ENCODE measurements around the gene WDR36.

DNA sequence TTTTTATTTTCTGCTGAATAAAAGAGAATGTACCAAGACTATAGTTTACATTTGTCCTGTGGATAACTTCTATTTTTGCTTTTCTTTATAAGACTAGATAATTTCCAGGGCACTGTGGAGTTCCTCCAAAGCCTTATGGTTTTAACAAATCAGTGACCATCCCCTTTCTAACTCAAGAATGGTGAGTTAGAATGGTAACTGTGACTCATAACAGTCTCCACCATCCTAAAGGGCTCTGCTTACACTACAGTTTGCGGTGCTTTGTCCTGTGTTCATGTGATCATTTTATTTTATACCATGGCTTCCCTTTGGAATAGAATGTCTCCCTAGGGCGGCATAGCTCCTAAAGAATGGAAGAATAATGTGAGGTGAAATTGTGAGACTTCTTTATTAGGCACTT is 30.2 kb downstream of the WDR36 start:
- no peak for TF ChIP-seq POLR2A (IDR thresholded peaks at IDR 0.05)
- TF ChIP-seq, protein P1, sequence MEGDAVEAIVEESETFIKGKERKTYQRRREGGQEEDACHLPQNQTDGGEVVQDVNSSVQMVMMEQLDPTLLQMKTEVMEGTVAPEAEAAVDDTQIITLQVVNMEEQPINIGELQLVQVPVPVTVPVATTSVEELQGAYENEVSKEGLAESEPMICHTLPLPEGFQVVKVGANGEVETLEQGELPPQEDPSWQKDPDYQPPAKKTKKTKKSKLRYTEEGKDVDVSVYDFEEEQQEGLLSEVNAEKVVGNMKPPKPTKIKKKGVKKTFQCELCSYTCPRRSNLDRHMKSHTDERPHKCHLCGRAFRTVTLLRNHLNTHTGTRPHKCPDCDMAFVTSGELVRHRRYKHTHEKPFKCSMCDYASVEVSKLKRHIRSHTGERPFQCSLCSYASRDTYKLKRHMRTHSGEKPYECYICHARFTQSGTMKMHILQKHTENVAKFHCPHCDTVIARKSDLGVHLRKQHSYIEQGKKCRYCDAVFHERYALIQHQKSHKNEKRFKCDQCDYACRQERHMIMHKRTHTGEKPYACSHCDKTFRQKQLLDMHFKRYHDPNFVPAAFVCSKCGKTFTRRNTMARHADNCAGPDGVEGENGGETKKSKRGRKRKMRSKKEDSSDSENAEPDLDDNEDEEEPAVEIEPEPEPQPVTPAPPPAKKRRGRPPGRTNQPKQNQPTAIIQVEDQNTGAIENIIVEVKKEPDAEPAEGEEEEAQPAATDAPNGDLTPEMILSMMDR (IDR thresholded peaks at IDR 0.05), result no peak
